K562 (cell line): ENCODE measurements around the gene ITGB2. TPM values are rescaled to one million over a fixed set of nuclear protein-coding genes. Genes with fewer than 3 reads are reported as not detected.

Experiments
- NONO ChIP-seq, 2 experiments: fragments of 200-400 bp in 1 of 2; fragments of 450-650 bp in 1 of 2; formaldehyde crosslinking in 1 of 2; IDR thresholded peaks; 2 replicates each; pipeline ENCODE4 v1.6.1; 2017; ENCODE audit warnings: low read depth in 2 of 2, mild to moderate bottlenecking in 2 of 2, moderate library complexity in 2 of 2, low read length in 1 of 2
- RBM17 ChIP-seq: fragments of 200-400 bp; formaldehyde crosslinking; IDR thresholded peaks from 2 replicates; pipeline ENCODE4 v1.6.1; 2017; ENCODE audit warnings: low read depth, mild to moderate bottlenecking, low read length, borderline replicate concordance
- REST ChIP-seq, 2 experiments: fragments of 450-650 bp; formaldehyde crosslinking in 1 of 2; IDR thresholded peaks; 2 replicates each; pipeline versions ENCODE4 v1.4.0 to v1.6.1; 2014 to 2020; ENCODE audit warnings: mild to moderate bottlenecking in 2 of 2, borderline replicate concordance in 1 of 2, low read depth in 1 of 2
- STAG1 ChIP-seq: sonication (generic); formaldehyde crosslinking; IDR thresholded peaks from 2 replicates; pipeline ENCODE4 v1.5.0; 2020; ENCODE audit warnings: missing genetic modification reagents, borderline replicate concordance
- TRIM25 ChIP-seq: fragments of 450-650 bp; IDR thresholded peaks from 2 replicates; pipeline ENCODE4 v1.7.0; 2016; ENCODE audit warnings: borderline replicate concordance
- UBTF ChIP-seq, 2 experiments: IDR thresholded peaks; 2 replicates each; pipeline ENCODE4 v1.6.1; 2012; ENCODE audit warnings: improper control_type of control experiment in 2 of 2, low read depth in 2 of 2, low read length in 2 of 2, borderline replicate concordance in 1 of 2
- ZBTB17 ChIP-seq: fragments of 450-650 bp; formaldehyde crosslinking; IDR thresholded peaks from 2 replicates; pipeline ENCODE4 v1.4.0; 2020; ENCODE audit warnings: mild to moderate bottlenecking
- ZBTB9 ChIP-seq: fragments of 450-650 bp; formaldehyde crosslinking; IDR thresholded peaks from 2 replicates; pipeline ENCODE4 v1.4.0; 2020; ENCODE audit warnings: mild to moderate bottlenecking, moderate library complexity
- polyA plus RNA-seq, 8 experiments: library from polyadenylated mRNA; depleted of rRNA in 4 of 8; stranded (reverse) in 5 of 8; unstranded in 3 of 8; fragments of >200 nt; fragmentation: Nextera tagmentation in 2 of 8; fragmentation: Illumina TruSeq in 1 of 8; extraction: Ambion mirVana in 2 of 8; extraction: Trizol in 1 of 8; gene quantifications; 2 replicates each; pipeline versions ENCODE4 v1.2.1 to v1.2.3, GENCODE V29; 2011 to 2014; ENCODE audit warnings: inconsistent platforms in 1 of 8, missing spikeins in 1 of 8
- total RNA-seq, 7 experiments: library from RNA; depleted of rRNA in 6 of 7; stranded (reverse); fragments of >200 nt in 6 of 7; fragmentation: Illumina TruSeq in 2 of 7; extraction: Trizol in 2 of 7; gene quantifications; 2 replicates each; pipeline versions ENCODE4 v1.2.1 to v1.2.3, GENCODE V29; 2011 to 2021; ENCODE audit warnings: low replicate concordance in 1 of 7

The ITGB2 gene
- total and polyA plus RNA-seq, 9 of the 15 experiments (the other 6 are each of a cell fraction or from before 2014, with no cell fraction given): 0.07 to 1.3 (median 0.51) TPM; not detected in 2

GRCh38 chr21:44932408-44933181, 11.9 kb upstream of the ITGB2 start (continued):
- TF ChIP-seq REST (IDR thresholded peaks at IDR 0.05; ENCODE audit: borderline replicate concordance) (peak; percentile 77), REST (CRISPR knock-in tag; IDR thresholded peaks at IDR 0.05; ENCODE audit: low read depth) (no peak), ZBTB9 (CRISPR knock-in tag) (0 out of 2 replicates have a peak, but pooled peaks have one; percentile 46), RBM17 (no peak), UBTF (IDR thresholded peaks at IDR 0.05; ENCODE audit: borderline replicate concordance in 1 of 2, low read depth in 2 of 2, low read length in 2 of 2) (0 out of 4 replicates have a peak, but pooled peaks of 1 of the 2 experiments have one; percentile 39), TRIM25 (no peak), NONO (IDR thresholded peaks at IDR 0.05; ENCODE audit: low read depth in 2 of 2, low read length in 1 of 2) (peak in 1 of 2 experiments; percentile 67; a peak in 1 of 4 replicates), ZBTB17 (CRISPR knock-in tag) (0 out of 2 replicates have a peak, but pooled peaks have one; percentile 34), STAG1 (CRISPR knock-in tag) (peak; percentile 86)
